ENCODE data around the gene PSMC1.

PSMC1 gene

DNA sequence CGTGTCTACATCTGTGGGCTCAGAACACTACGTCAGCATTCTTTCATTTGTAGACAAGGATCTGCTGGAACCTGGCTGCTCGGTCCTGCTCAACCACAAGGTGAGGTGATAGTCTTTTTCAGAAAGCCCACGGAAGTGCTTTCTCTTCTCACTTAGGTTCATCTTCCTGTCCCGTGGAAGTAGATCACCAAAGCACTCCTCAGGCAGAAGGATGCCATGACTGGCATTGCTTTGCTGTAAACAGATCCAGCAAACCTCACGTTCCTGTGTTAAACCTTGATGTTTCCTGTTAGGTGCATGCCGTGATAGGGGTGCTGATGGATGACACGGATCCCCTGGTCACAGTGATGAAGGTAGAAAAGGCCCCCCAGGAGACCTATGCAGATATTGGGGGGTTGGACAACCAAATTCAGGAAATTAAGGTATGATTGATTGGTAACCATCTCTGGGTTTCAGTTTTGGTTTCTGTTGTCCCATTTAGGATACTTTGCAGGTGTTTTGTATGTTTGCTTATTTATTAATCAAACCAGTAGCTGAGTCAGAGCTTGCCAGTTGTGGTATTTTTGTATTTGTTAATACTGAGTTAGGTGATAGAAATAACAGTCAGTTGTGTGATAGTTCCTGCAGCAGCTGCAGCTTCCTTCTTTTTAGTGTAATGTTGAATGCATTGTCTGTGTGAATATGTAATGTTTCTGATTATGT, 7.5 kb downstream of the PSMC1 start:
- Histone ChIP-seq H3K4me3 (ENCODE audit: low read length) (no peak overlapping the region), H2AFZ (ENCODE audit: low read depth, low read length) (no peak overlapping the region), H3K27me3 (ENCODE audit: insufficient read depth, low read length) (no peaks in the 10 kb centered on the region), H3K9me3 (ENCODE audit: low read length) (peaks cover 2% of the 10 kb centered on the region), H3K36me3 (ENCODE audit: insufficient read depth, low read length) (peaks cover 80% of the 10 kb centered on the region), H3K4me1 (ENCODE audit: insufficient read depth, low read length) (no peaks in the 10 kb centered on the region)

DNA sequence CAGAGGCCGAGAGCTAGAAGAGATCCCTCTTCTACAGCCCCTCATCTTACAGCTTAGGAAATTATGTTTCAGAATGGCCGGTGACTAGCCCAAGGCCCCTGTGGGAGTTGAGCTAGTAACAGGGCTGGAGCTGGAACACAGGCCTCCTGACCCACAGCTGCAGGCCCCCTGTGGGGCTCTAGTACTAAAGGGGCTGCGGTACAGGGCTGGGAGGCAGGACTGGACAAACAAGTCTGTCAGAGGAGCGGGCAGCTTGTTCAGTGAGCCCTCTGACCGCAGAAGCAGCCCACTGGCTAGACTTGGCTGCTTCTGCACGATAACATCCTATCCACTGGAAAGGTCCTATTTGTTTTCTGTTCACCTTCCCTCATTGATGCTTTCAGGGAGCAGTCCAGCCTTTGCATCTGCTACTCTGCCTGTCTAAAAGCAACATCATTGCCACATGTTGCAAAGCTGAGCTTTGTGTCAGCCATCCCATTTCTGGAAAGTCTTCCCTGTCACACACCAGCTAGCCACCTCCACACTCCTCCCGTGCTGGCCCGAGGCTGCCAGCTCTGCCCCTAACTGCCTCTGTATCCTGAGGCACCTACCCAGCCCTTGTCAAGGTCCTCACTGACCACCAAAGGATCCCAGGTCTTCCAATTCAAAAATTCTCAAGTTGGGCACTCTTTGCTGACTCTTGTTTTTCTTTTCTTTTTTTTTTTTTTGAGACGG, 10.2 kb downstream of the PSMC1 start:
- H2AFZ ChIP-seq (ENCODE audit: low read depth, low read length): no peak overlapping the region
- peaks cover 85% of the 10 kb centered on the region for H3K36me3 ChIP-seq (ENCODE audit: insufficient read depth, low read length)
- no peak overlapping the region for H3K4me3 ChIP-seq (ENCODE audit: low read length)
- no peaks in the 10 kb centered on the region for H3K27me3 ChIP-seq (ENCODE audit: insufficient read depth, low read length)
- no peaks in the 10 kb centered on the region for H3K4me1 ChIP-seq (ENCODE audit: insufficient read depth, low read length)
- no peaks in the 10 kb centered on the region for H3K9me3 ChIP-seq (ENCODE audit: low read length)

DNA sequence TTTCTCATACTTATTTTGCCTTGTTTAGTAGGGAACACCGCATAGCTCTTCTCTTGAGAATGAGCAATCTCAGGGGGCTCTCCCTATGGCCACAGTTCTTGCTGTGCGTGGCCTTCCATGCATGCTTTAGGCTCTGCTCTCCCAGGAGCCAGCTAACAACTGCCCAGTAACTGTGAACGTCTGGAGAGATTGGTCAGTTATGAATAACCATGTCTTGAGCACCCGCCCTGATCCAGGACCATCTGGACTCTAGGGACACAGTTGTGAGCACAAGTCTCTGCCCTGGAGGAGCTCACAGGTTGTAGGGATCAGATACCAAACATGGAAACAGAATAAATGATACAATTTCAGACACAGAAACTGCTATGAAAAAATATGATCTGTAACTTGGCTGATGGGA, 12.1 kb downstream of the PSMC1 start:
- no peaks in the 10 kb centered on the region for H3K4me1 ChIP-seq (ENCODE audit: insufficient read depth, low read length)
- H3K9me3 ChIP-seq (ENCODE audit: low read length): no peaks in the 10 kb centered on the region
- no peak overlapping the region for H3K4me3 ChIP-seq (ENCODE audit: low read length)
- H2AFZ ChIP-seq (ENCODE audit: low read depth, low read length): no peak overlapping the region
- peaks cover 86% of the 10 kb centered on the region for H3K36me3 ChIP-seq (ENCODE audit: insufficient read depth, low read length)
- no peaks in the 10 kb centered on the region for H3K27me3 ChIP-seq (ENCODE audit: insufficient read depth, low read length)

DNA sequence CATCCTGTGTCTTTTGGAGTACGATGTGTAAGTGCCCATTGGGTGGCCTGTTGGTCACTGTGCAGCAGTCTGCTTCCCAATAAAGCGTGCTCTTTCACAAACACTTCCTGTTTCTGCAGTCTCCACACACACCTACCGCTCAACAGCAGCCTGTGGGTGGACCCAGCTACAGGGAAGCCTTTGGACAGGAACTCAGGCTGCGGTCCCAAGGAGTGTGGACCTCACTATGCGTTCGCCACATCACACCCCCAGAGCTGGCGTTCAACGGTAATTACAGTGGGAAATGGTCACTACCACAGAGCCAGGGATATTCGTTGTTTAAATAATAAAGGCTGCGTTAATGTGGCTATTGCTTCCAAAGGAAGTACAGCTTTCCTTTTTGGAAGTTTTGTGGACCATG, 16.2 kb downstream of the PSMC1 start:
- Histone ChIP-seq H3K4me1 (ENCODE audit: insufficient read depth, low read length) (no peaks in the 10 kb centered on the region), H3K36me3 (ENCODE audit: insufficient read depth, low read length) (peaks cover 79% of the 10 kb centered on the region), H3K4me3 (ENCODE audit: low read length) (no peak overlapping the region), H2AFZ (ENCODE audit: low read depth, low read length) (no peak overlapping the region), H3K9me3 (ENCODE audit: low read length) (no peaks in the 10 kb centered on the region), H3K27me3 (ENCODE audit: insufficient read depth, low read length) (no peaks in the 10 kb centered on the region)

DNA sequence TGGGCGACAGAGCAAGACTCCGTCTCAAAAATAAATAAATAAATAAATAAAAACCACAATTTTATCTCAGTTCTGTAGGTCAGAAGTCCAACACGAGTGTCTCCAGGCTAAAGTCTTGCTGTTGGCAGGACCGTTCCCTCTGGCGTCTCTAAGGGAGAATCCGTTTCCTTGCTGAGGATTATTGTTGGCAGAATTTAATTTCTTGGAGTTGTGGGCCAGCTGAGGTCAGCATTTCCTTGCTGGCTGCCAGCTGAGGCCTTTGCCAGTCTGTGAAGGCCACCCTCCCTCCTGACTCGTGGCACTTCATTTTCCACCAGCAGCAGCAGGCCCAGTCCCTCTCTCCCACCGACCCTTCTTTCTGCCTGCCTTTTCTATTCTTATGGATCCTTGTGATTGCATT, 17.2 kb downstream of the PSMC1 start:
- Histone ChIP-seq H3K27me3 (ENCODE audit: insufficient read depth, low read length) (no peaks in the 10 kb centered on the region), H2AFZ (ENCODE audit: low read depth, low read length) (no peak overlapping the region), H3K4me1 (ENCODE audit: insufficient read depth, low read length) (no peaks in the 10 kb centered on the region), H3K4me3 (ENCODE audit: low read length) (no peak overlapping the region), H3K9me3 (ENCODE audit: low read length) (no peaks in the 10 kb centered on the region), H3K36me3 (ENCODE audit: insufficient read depth, low read length) (peaks cover 79% of the 10 kb centered on the region)

DNA sequence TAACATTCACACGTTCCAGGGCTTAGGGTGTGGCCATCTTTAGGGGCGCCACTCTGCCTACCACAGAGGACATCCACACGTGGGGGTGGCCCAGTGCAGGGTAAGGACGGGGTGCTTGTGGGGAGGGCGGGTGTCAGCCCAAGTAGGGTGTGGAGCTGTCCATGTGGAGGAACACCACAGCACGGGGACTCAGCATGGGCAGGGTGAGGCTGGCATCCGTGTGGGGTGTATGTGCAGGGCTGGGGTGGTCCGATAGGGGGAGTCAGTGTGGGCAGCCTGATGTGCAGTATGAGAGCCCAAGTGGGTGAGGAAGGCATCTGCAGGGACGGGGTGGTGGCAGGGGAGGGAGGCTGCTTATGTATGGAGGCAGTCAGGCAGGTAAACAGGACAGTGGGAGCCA, 17.7 kb downstream of the PSMC1 start:
- peaks cover 80% of the 10 kb centered on the region for H3K36me3 ChIP-seq (ENCODE audit: insufficient read depth, low read length)
- no peak overlapping the region for H3K4me3 ChIP-seq (ENCODE audit: low read length)

DNA sequence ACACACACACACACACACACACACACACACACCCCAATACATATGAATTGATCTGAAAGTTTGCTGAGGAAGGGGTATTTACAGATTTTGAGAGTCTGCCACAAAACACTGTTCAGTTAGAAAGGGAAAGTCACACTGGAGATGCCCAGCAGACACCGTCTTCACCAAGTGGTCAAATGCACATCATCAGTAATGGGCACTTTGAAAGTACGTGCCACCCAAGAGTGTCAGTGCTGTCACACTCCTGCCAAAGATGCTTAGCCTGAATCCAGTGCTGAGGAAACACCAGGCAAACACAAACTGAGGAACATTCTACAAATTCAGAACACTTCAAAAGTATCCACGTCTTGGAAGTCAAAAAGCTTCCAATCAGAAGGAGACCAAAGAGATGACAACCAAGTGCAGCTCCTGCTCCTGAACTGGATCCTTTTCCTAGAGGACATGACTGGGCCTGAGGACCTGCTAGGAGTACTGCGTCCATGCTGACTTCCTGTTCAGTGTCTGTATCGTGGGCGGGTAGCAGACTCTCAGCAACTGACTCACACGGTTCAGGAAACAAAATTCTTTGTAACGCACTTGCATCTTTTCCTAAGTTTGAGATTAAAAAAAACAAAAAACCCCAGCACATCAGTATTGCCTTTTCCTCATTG, 18.6 kb downstream of the PSMC1 start:
- no peaks in the 10 kb centered on the region for H3K27me3 ChIP-seq (ENCODE audit: insufficient read depth, low read length)
- no peak overlapping the region for H2AFZ ChIP-seq (ENCODE audit: low read depth, low read length)
- peaks cover 74% of the 10 kb centered on the region for H3K36me3 ChIP-seq (ENCODE audit: insufficient read depth, low read length)
- H3K9me3 ChIP-seq (ENCODE audit: low read length): no peaks in the 10 kb centered on the region
- H3K4me3 ChIP-seq (ENCODE audit: low read length): no peak overlapping the region
- no peaks in the 10 kb centered on the region for H3K4me1 ChIP-seq (ENCODE audit: insufficient read depth, low read length)

More for the DNA sequence above, 17.7 kb downstream of the PSMC1 start:
- Histone ChIP-seq H3K4me1 (ENCODE audit: insufficient read depth, low read length) (no peaks in the 10 kb centered on the region), H2AFZ (ENCODE audit: low read depth, low read length) (no peak overlapping the region), H3K27me3 (ENCODE audit: insufficient read depth, low read length) (no peaks in the 10 kb centered on the region), H3K9me3 (ENCODE audit: low read length) (no peaks in the 10 kb centered on the region)

DNA sequence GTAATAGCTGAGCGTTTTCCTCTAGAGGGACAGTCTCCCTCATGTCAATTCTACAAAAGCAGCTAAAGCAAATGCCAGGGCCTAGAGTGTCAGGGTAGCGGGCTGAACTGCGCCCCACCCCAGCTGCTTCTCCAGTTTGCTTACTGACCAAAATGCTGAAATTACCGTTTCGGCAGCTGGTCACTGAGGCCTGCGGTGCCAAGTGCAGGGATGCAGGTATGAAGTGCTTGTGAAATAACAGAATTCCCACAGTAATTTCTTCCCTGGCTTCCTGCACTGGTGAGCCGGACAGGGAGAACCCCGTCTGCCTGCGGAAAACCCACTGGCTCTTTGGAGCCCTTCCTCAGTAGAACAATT, 19.1 kb downstream of the PSMC1 start:
- Histone ChIP-seq H3K36me3 (ENCODE audit: insufficient read depth, low read length) (peaks cover 72% of the 10 kb centered on the region), H2AFZ (ENCODE audit: low read depth, low read length) (no peak overlapping the region), H3K4me3 (ENCODE audit: low read length) (no peak overlapping the region), H3K9me3 (ENCODE audit: low read length) (no peaks in the 10 kb centered on the region), H3K27me3 (ENCODE audit: insufficient read depth, low read length) (no peaks in the 10 kb centered on the region), H3K4me1 (ENCODE audit: insufficient read depth, low read length) (no peaks in the 10 kb centered on the region)

DNA sequence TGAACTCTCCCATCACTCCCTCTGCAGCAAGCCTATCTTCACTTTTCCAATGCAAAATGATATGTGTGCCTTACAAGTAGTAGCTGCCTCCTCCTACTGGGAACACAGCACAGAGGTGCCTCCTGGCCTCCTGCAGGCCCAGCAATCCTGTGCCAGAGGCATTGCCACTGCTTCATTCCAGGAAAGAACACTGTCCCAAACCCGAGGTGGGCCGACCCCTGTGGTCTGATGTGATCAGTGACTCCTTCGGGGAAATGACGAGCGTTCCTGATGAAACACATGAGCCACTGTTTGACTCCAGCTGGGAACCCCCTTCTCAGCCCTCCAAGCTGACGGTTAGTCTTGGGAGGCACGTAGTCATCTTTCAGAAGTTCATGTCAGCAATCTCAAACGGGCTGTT, 19.5 kb downstream of the PSMC1 start:
- Histone ChIP-seq H3K9me3 (ENCODE audit: low read length) (no peaks in the 10 kb centered on the region), H3K36me3 (ENCODE audit: insufficient read depth, low read length) (peaks cover 69% of the 10 kb centered on the region), H3K27me3 (ENCODE audit: insufficient read depth, low read length) (no peaks in the 10 kb centered on the region), H3K4me1 (ENCODE audit: insufficient read depth, low read length) (no peaks in the 10 kb centered on the region), H3K4me3 (ENCODE audit: low read length) (no peak overlapping the region), H2AFZ (ENCODE audit: low read depth, low read length) (no peak overlapping the region)

DNA sequence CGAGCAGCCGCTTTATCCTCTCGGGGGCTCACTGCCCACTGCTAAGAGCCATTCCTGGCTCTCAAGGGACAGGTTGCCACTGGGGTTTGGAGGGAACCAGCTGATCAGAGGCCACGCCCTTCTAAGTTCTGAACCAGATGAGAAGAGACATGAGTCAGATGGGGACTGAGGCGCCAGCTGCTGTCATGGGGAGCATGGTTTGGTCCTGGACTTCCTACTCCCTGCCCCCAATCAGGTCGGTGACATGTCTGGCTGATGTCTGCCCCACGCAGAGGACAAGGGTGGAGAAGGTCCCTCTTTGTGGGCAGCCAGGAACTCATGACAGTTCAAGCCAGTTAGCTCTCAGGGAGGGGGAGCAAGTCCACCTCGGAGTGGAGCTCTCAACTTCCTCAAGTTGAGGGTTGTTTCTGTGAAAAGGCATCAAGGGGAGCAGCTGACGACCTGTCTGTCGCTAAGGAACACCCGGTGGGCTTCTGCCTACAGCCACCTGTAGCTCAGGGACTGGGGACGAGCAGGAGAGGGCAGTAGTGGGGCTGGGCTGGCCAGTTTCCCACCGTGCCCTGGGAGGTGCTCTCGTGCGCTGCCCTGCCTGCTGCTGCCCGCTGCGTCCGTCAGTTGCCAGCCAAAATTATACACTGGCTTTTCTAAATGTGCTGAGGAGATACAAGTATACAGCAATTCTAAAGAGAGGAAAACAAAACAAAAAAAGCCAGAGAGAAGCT, 20.5 kb downstream of the PSMC1 start:
- Histone ChIP-seq H3K4me1 (ENCODE audit: insufficient read depth, low read length) (no peaks in the 10 kb centered on the region), H3K27me3 (ENCODE audit: insufficient read depth, low read length) (no peaks in the 10 kb centered on the region), H3K36me3 (ENCODE audit: insufficient read depth, low read length) (peaks cover 62% of the 10 kb centered on the region), H3K4me3 (ENCODE audit: low read length) (no peak overlapping the region), H2AFZ (ENCODE audit: low read depth, low read length) (no peak overlapping the region), H3K9me3 (ENCODE audit: low read length) (no peaks in the 10 kb centered on the region)

DNA sequence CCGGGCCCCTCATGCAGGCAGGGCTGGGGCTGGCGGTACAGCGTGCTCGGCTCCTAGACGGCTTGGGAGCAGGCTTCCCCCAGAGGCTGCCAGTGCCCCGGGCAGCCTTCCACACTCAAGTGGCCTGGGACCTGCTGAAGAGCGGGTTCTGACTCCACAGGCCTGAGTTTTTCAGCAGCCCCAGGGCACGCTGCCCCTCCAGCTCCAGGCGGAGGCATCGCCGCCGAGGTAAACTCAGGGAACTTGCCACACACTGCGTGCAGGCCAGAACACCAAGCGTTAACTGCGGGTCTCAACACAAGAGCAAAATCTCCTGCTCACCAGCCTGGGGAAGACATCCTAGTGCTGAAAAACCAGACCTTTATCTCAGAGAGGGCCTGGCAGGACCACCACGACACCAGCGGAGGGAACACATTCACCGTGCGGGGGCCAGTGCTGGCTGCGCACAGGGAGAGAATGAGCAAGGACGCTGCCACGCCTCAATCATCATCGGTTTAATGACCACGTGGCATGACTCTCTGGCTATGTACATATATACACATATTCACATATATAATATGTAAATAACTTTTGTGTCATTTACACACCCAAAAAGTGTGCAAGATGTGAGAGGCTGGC, 21.3 kb downstream of the PSMC1 start:
- H3K4me1 ChIP-seq (ENCODE audit: insufficient read depth, low read length): no peaks in the 10 kb centered on the region
- H2AFZ ChIP-seq (ENCODE audit: low read depth, low read length): no peak overlapping the region
- peaks cover 56% of the 10 kb centered on the region for H3K36me3 ChIP-seq (ENCODE audit: insufficient read depth, low read length)
- H3K9me3 ChIP-seq (ENCODE audit: low read length): no peaks in the 10 kb centered on the region
- H3K4me3 ChIP-seq (ENCODE audit: low read length): no peak overlapping the region
- no peaks in the 10 kb centered on the region for H3K27me3 ChIP-seq (ENCODE audit: insufficient read depth, low read length)

DNA sequence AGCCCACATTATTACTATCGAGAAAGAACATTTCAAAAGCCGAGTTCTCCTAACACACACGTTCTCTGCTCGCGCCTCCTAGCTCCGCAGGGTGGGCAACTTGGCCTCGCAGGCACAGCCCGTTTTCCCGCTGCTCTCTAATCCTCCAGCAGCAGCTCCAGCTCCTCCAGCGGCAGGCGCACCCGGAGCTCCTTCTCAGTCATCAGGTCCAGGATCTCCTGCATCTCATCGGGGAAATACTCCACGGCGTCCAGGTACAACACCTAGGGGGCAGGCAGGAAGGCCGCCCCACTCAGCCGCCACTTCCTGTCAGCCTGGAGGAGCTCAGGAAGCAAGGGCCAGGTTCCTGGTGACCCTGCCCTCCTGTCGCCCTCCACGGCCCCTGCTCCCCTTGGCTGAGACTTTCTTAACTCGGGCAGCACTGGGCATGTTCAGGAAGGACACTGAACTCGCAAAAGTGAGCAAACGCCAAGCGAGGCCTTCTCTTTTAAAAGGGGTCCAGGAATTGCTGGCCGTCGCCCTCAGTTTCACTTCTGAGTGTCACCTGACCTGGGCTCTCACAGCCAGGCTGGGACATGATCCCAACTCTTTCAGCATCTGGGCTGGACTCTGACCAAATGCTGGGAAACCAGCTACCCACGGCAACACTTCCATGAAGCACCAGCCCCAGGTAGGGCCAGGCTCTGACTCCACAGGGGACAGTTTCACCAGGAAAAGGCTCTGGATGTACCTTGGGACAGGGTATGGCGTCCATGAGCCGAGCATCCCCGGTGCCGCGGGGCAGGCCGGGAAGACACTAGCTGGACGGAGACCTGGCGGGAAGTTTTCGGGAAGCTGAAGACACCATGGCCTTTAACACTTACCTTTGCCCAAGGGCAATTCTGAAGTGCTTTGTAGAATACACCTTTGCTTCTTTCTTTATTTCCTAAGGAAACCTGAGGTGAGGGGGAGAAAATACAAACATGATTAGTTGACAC, 22.1 kb downstream of the PSMC1 start:
- H3K4me1 ChIP-seq (ENCODE audit: insufficient read depth, low read length): no peaks in the 10 kb centered on the region
- H3K9me3 ChIP-seq (ENCODE audit: low read length): no peaks in the 10 kb centered on the region
- H3K36me3 ChIP-seq (ENCODE audit: insufficient read depth, low read length): peaks cover 54% of the 10 kb centered on the region
- H3K27me3 ChIP-seq (ENCODE audit: insufficient read depth, low read length): no peaks in the 10 kb centered on the region
- no peak overlapping the region for H3K4me3 ChIP-seq (ENCODE audit: low read length)
- no peak overlapping the region for H2AFZ ChIP-seq (ENCODE audit: low read depth, low read length)
